K562 (cell line): ENCODE data around the gene RNASEH1. TPM values are rescaled to one million over a fixed set of nuclear protein-coding genes. Genes with fewer than 3 reads are reported as not detected.

ENCODE experiments used
- ATAC-seq: fragments of 200-7000 bp; cut with Tn5 transposase; 3 replicates; pipeline ENCODE4 v1.9.1; 2020; ENCODE audit warnings: moderate library complexity
- BruUV-seq: library from RNA; stranded (reverse); fragments of 400-500 nt; replicated peaks from 2 replicates; lab custom pipeline; 2021; lab: Mats Ljungman, UMichigan
- CTCF ChIA-PET: fragments of 300-600 bp; formaldehyde crosslinking; extraction: SDS; loops from one replicate; lab custom pipeline; 2021; ENCODE audit warnings: low intra/inter-chr PET ratio; lab: Yijun Ruan, JAX
- POLR2A ChIA-PET: fragments of 300-600, 350-650 bp; sonication (Branson Sonifier 250); formaldehyde crosslinking; extraction: SDS; loops from one replicate; lab custom pipeline; 2021; ENCODE audit warnings: antibody characterized with exemption, inconsistent platforms; lab: Yijun Ruan, JAX
- DNase-seq, 4 experiments: peaks; one replicate each; pipeline versions ENCODE4 v3.0.0 to v3.0.0-alpha.2; 2011 to 2018; ENCODE audit warnings: low spot score in 3 of 4, mixed read lengths in 3 of 4; ENCODE audit errors: extremely low read depth in 1 of 4
- FAIRE-seq: peaks from 2 replicates; lab custom pipeline; 2011; peaks lifted over from hg19 to GRCh38; lab: Jason Lieb, UNC
- H2AFZ ChIP-seq: 2 replicates; pipeline ENCODE4 v1.6.0; 2011; ENCODE audit warnings: low read depth, low read length, control low read depth, inconsistent platforms
- H3K27ac ChIP-seq: fragments of 200-600 bp; 3 replicates; pipeline ENCODE4 v1.8.0; 2011; ENCODE audit warnings: low read depth, mild to moderate bottlenecking, control low read depth, inconsistent platforms, low read length, moderate library complexity, mixed read lengths; ENCODE audit errors: extremely low read depth
- H3K27me3 ChIP-seq, 2 experiments: fragments of 300-600 bp in 1 of 2; 2 replicates in 1 of 2; 3 replicates in 1 of 2; pipeline versions ENCODE4 v1.6.0 to v1.8.0; 2011; ENCODE audit warnings: inconsistent platforms in 2 of 2, low read length in 2 of 2, mild to moderate bottlenecking in 1 of 2, mixed read lengths in 1 of 2, moderate library complexity in 1 of 2; ENCODE audit not compliant: control insufficient read depth in 2 of 2, insufficient read depth in 2 of 2
- H3K36me3 ChIP-seq: fragments of 300-600 bp; 3 replicates; pipeline ENCODE4 v1.8.0; 2011; ENCODE audit warnings: mild to moderate bottlenecking, low read length, inconsistent platforms; ENCODE audit not compliant: control insufficient read depth, insufficient read depth
- H3K4me1 ChIP-seq, 2 experiments: fragments of 200-600 bp in 1 of 2; replicated peaks in 1 of 2; 2 replicates in 1 of 2; 3 replicates in 1 of 2; pipeline versions ENCODE4 v1.5.1 to v1.8.0; 2011; ENCODE audit warnings: inconsistent platforms in 2 of 2, low read length in 2 of 2, mild to moderate bottlenecking in 1 of 2, mixed read lengths in 1 of 2, moderate library complexity in 1 of 2; ENCODE audit not compliant: control insufficient read depth in 2 of 2, insufficient read depth in 2 of 2
- H3K4me2 ChIP-seq: 2 replicates; pipeline ENCODE4 v1.6.1; 2011; ENCODE audit warnings: low read length, control low read depth, inconsistent platforms, mixed read lengths; ENCODE audit not compliant: insufficient read depth
- H3K4me3 ChIP-seq: fragments of 200-600 bp; sonication (generic), shearing (Covaris generic); 2 replicates; pipeline ENCODE4 v1.5.1; 2016; ENCODE audit warnings: control low read depth, inconsistent platforms
- H3K79me2 ChIP-seq: fragments of 200-600 bp; 3 replicates; pipeline ENCODE4 v1.8.0; 2011; ENCODE audit warnings: low read length, inconsistent platforms; ENCODE audit not compliant: control insufficient read depth, insufficient read depth
- H3K9ac ChIP-seq, 2 experiments: 2 replicates each; pipeline versions ENCODE4 v1.6.0 to v1.6.1; 2011; ENCODE audit warnings: low read depth in 2 of 2, low read length in 2 of 2, control low read depth in 1 of 2, inconsistent platforms in 1 of 2, mild to moderate bottlenecking in 1 of 2, mixed read lengths in 1 of 2; ENCODE audit not compliant: insufficient read depth in 1 of 2
- H3K9me1 ChIP-seq: one replicate; pipeline ENCODE4 v1.6.0; 2011; ENCODE audit warnings: inconsistent platforms, mild to moderate bottlenecking, low read length, moderate library complexity; ENCODE audit not compliant: control insufficient read depth, insufficient read depth
- H3K9me3 ChIP-seq: replicated peaks from 2 replicates; pipeline ENCODE4 v1.5.1; 2011; ENCODE audit warnings: low read depth, low read length, inconsistent platforms; ENCODE audit not compliant: control insufficient read depth, insufficient read depth
- H4K20me1 ChIP-seq: replicated peaks from 2 replicates; pipeline ENCODE4 v1.6.1; 2011; ENCODE audit warnings: low read length, inconsistent platforms, mixed read lengths; ENCODE audit not compliant: control insufficient read depth, insufficient read depth
- CEBPB ChIP-seq: fragments of 450-650 bp; IDR thresholded peaks from 2 replicates; pipeline ENCODE4 v1.6.1; 2016; ENCODE audit warnings: missing genetic modification characterization, missing compliant biosample characterization
- MED1 ChIP-seq: sonication (generic); formaldehyde crosslinking; IDR thresholded peaks from 2 replicates; pipeline ENCODE4 v1.8.1; 2023; ENCODE audit warnings: missing genetic modification reagents, borderline replicate concordance
- MEIS2 ChIP-seq: fragments of 450-650 bp; IDR thresholded peaks from 2 replicates; pipeline ENCODE4 v1.6.1; 2014; ENCODE audit warnings: mild to moderate bottlenecking; ENCODE audit not compliant: partially characterized antibody
- NFIX ChIP-seq: fragments of 250-450 bp; sonication (Bioruptor Pico); IDR thresholded peaks from 2 replicates; pipeline ENCODE4 v1.4.0; 2020; ENCODE audit warnings: low read depth, mild to moderate bottlenecking, moderate library complexity
- PCBP2 ChIP-seq: fragments of 200-400 bp; formaldehyde crosslinking; IDR thresholded peaks from 2 replicates; pipeline ENCODE4 v1.6.1; 2018; ENCODE audit warnings: low read length, low read depth, mild to moderate bottlenecking, moderate library complexity; ENCODE audit not compliant: poor library complexity, severe bottlenecking
- RBM22 ChIP-seq: fragments of 200-400 bp; formaldehyde crosslinking; IDR thresholded peaks from 2 replicates; pipeline ENCODE4 v1.6.1; 2018; ENCODE audit warnings: low read length, low read depth; ENCODE audit not compliant: poor library complexity, severe bottlenecking
- TEAD4 ChIP-seq, 2 experiments: sonication (generic) in 1 of 2; formaldehyde crosslinking in 1 of 2; IDR thresholded peaks; 2 replicates each; pipeline versions ENCODE4 v1.6.1 to v1.8.0; 2012 to 2022; ENCODE audit warnings: borderline replicate concordance in 1 of 2, inconsistent platforms in 1 of 2, low read length in 1 of 2, mild to moderate bottlenecking in 1 of 2, missing genetic modification reagents in 1 of 2
- TRIM28 ChIP-seq: fragments of 450-650 bp; IDR thresholded peaks from 2 replicates; pipeline ENCODE4 v1.6.1; 2017
- WHSC1 ChIP-seq: IDR thresholded peaks from one replicate; pipeline ENCODE4 v1.6.1; 2012; ENCODE audit warnings: low read length, control low read depth, inconsistent platforms
- WGBS: fragments of 100-300 bp; shearing (Covaris generic); methylation state at CpG from one replicate; pipeline ENCODE4 v1.1.6; 2016; ENCODE audit warnings: low coverage, mixed read lengths; ENCODE audit not compliant: insufficient coverage; ENCODE audit errors: missing lambda C conversion rate; 5-methylcytosine and 5-hydroxymethylcytosine counted together
- in situ Hi-C: fragments of 300-500 bp; cut with MboI; formaldehyde crosslinking; loops from 4 replicates; pipeline ENCODE4 v1.15.0; 2018; ENCODE audit warnings: inconsistent platforms, mixed read lengths
- intact Hi-C: fragments of 100-400 bp; cut with micrococcal nuclease; formaldehyde crosslinking; loops from 2 replicates; pipeline ENCODE4 v1.14.2; 2022
- polyA plus RNA-seq, 8 experiments: library from polyadenylated mRNA; depleted of rRNA in 4 of 8; stranded (reverse) in 5 of 8; unstranded in 3 of 8; fragments of >200 nt; fragmentation: Nextera tagmentation in 2 of 8; fragmentation: Illumina TruSeq in 1 of 8; extraction: Ambion mirVana in 2 of 8; extraction: Trizol in 1 of 8; gene quantifications; 2 replicates each; pipeline versions ENCODE4 v1.2.1 to v1.2.3, GENCODE V29; 2011 to 2014; ENCODE audit warnings: inconsistent platforms in 1 of 8, missing spikeins in 1 of 8
- total RNA-seq, 7 experiments: library from RNA; depleted of rRNA in 6 of 7; stranded (reverse); fragments of >200 nt in 6 of 7; fragmentation: Illumina TruSeq in 2 of 7; extraction: Trizol in 2 of 7; gene quantifications; 2 replicates each; pipeline versions ENCODE4 v1.2.1 to v1.2.3, GENCODE V29; 2011 to 2021; ENCODE audit warnings: low replicate concordance in 1 of 7
- TF ChIP-seq, protein P1 (sequence below), 2 experiments: fragments of 450-650 bp in 1 of 2; sonication (generic) in 1 of 2; formaldehyde crosslinking; conservative IDR thresholded peaks; 2 replicates each; pipeline versions ENCODE4 v1.4.0 to v1.8.1; 2020 to 2022; ENCODE audit warnings: mild to moderate bottlenecking in 1 of 2, missing genetic modification reagents in 1 of 2
- TF ChIP-seq, protein P2 (sequence below): fragments of 250-450 bp; sonication (Bioruptor Pico); IDR thresholded peaks from 2 replicates; pipeline ENCODE4 v1.8.0; 2022; ENCODE audit warnings: inconsistent platforms, mild to moderate bottlenecking, moderate library complexity, borderline replicate concordance
- TF ChIP-seq, protein P3 (sequence below), 2 experiments: fragments of 450-650 bp; IDR thresholded peaks; 2 replicates each; pipeline ENCODE4 v1.6.1; 2016
- TF ChIP-seq, protein P4 (sequence below): fragments of 250-450 bp; sonication (Bioruptor Pico); IDR thresholded peaks from 2 replicates; pipeline ENCODE4 v1.9.0; 2021; ENCODE audit warnings: mild to moderate bottlenecking, inconsistent platforms

RNASEH1 gene
- total and polyA plus RNA-seq, 9 of the 15 experiments (the other 6 are each of a cell fraction or from before 2014, with no cell fraction given): 25.7 to 47.5 (median 42.8) TPM

DNA sequence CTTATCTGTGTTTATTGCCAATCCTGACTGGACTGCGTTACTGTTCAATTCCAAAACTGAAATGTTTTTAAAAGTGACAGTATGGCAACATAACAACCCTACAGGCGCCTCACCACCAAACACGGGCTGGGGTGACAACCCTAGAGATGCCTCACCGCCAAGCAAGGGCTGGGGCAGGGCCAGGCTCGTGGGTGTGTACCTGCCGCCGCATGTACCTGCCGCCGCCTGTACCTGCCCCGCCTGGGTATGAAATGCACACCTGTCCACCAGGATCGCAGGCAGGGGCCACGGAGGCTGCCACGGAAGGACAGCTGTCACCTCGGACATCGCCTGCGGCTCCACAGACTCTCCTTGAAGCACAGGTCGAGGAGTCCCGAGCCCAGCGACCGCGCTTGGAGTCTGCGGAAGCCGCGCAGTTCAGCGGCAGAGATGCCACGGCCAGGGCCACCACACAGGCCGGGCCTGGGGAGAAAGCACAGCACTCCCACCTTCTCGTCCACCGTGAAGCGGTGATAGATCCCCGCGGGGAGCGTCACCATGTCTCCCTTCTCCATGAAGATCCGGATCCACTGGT, 57.7 kb downstream of the RNASEH1 start (continued):
- TF ChIP-seq TEAD4 (IDR thresholded peaks at IDR 0.05; ENCODE audit: low read length) (no peak), TEAD4 (CRISPR knock-in tag; IDR thresholded peaks at IDR 0.05; ENCODE audit: borderline replicate concordance) (no peak), TRIM28 (no peak)
- TF ChIP-seq, all 486 proteins: peak for 0

DNA sequence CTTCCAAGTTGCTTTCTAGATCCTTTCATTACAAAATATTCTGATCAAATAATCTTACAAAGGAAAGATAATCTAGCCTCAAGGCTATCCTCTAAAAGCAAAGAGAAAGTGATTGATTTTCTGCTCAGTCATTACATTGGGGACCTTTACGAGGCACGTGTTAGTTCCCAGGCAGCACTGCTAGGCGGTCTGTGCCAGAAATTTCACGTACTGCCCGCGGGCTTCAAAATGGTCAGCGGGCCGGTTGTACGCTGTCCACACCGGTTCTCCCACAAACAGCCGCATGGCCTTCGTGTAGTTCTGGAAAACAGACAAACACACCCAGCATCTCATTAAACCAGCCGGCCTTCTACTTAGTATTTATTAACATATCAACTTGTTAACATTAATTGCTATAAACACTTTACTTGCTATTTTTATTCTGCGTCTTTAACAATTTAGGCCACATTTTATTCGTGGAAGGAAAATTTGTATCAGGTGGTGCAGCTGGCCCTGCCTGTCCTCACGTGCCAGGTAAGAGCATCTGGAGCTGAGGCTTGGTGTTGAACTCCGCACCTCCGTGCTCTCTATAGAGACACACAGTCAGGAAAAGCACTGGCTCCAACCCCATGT, 59.2 kb downstream of the RNASEH1 start:
- FAIRE-seq: no peak
- intact Hi-C loops: no loop called here
- H4K20me1 ChIP-seq: no peaks in the 10 kb centered on the region
- TF ChIP-seq NFIX: 0 out of 2 replicates have a peak, but pooled peaks have one; percentile 25
- no peak for TF ChIP-seq MED1 (CRISPR knock-in tag)
- TF ChIP-seq, protein P1, sequence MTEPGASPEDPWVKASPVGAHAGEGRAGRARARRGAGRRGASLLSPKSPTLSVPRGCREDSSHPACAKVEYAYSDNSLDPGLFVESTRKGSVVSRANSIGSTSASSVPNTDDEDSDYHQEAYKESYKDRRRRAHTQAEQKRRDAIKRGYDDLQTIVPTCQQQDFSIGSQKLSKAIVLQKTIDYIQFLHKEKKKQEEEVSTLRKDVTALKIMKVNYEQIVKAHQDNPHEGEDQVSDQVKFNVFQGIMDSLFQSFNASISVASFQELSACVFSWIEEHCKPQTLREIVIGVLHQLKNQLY (CRISPR knock-in tag; conservative IDR thresholded peaks at IDR 0.05): no peak
- TF ChIP-seq, protein P2, sequence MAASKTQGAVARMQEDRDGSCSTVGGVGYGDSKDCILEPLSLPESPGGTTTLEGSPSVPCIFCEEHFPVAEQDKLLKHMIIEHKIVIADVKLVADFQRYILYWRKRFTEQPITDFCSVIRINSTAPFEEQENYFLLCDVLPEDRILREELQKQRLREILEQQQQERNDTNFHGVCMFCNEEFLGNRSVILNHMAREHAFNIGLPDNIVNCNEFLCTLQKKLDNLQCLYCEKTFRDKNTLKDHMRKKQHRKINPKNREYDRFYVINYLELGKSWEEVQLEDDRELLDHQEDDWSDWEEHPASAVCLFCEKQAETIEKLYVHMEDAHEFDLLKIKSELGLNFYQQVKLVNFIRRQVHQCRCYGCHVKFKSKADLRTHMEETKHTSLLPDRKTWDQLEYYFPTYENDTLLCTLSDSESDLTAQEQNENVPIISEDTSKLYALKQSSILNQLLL (CRISPR knock-in tag): peak; percentile 75; the same call in 1 of the 2 replicates
- TF ChIP-seq CEBPB (tag): no peak
- TF ChIP-seq MEIS2: no peak
- TF ChIP-seq RBM22: no peak
- no peak for TF ChIP-seq PCBP2
- no peak for TF ChIP-seq WHSC1
- TF ChIP-seq, protein P3, sequence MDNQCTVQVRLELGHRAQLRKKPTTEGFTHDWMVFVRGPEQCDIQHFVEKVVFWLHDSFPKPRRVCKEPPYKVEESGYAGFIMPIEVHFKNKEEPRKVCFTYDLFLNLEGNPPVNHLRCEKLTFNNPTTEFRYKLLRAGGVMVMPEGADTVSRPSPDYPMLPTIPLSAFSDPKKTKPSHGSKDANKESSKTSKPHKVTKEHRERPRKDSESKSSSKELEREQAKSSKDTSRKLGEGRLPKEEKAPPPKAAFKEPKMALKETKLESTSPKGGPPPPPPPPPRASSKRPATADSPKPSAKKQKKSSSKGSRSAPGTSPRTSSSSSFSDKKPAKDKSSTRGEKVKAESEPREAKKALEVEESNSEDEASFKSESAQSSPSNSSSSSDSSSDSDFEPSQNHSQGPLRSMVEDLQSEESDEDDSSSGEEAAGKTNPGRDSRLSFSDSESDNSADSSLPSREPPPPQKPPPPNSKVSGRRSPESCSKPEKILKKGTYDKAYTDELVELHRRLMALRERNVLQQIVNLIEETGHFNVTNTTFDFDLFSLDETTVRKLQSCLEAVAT (IDR thresholded peaks at IDR 0.05): no peak
- TF ChIP-seq, protein P4, sequence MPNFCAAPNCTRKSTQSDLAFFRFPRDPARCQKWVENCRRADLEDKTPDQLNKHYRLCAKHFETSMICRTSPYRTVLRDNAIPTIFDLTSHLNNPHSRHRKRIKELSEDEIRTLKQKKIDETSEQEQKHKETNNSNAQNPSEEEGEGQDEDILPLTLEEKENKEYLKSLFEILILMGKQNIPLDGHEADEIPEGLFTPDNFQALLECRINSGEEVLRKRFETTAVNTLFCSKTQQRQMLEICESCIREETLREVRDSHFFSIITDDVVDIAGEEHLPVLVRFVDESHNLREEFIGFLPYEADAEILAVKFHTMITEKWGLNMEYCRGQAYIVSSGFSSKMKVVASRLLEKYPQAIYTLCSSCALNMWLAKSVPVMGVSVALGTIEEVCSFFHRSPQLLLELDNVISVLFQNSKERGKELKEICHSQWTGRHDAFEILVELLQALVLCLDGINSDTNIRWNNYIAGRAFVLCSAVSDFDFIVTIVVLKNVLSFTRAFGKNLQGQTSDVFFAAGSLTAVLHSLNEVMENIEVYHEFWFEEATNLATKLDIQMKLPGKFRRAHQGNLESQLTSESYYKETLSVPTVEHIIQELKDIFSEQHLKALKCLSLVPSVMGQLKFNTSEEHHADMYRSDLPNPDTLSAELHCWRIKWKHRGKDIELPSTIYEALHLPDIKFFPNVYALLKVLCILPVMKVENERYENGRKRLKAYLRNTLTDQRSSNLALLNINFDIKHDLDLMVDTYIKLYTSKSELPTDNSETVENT (CRISPR knock-in tag): no peak

More for the DNA sequence above, 59.2 kb downstream of the RNASEH1 start:
- DNase-seq (no peak), ATAC-seq (no peak)
- BruUV-seq: no TSS peak
- H3K4me1 ChIP-seq: peaks cover 5% of the 10 kb centered on the region in 2 experiments; a peak in 2 of 5 replicates
- H3K4me3 ChIP-seq: no peak overlapping the region
- ChIA-PET CTCF (no interaction called here), POLR2A (no interaction called here)
- H3K27ac ChIP-seq: no peak overlapping the region
- no peak overlapping the region for H3K4me2 ChIP-seq
- no peaks in the 10 kb centered on the region for H3K9me1 ChIP-seq
- in situ Hi-C loops: loop anchor here (10.0 kb wide), 1 partner anchor 156 kb away; the partner anchor contains the start of gene ALLC
- peaks cover 49% of the 10 kb centered on the region for H3K36me3 ChIP-seq
- H3K9me3 ChIP-seq: peaks cover 4% of the 10 kb centered on the region; the same call in 1 of the 2 replicates
- no peak overlapping the region for H2AFZ ChIP-seq
- H3K27me3 ChIP-seq: no peaks in the 10 kb centered on the region; a peak in 1 of 5 replicates
- WGBS: 93% methylated on average over 18 of the region's 18 CpGs
- 0 out of 4 replicates have a peak overlapping the region, but pooled peaks of 1 of the 2 experiments have one; percentile 21 for H3K9ac ChIP-seq
- 0 out of 3 replicates have a peak, but pooled peaks cover 2% of the 10 kb centered on the region for H3K79me2 ChIP-seq
